Measurements from ENCODE around the gene PTPRK.

The PTPRK gene

GRCh38 chr6:128412680-128413079 lies 107.7 kb downstream of the PTPRK start:
- Histone ChIP-seq H3K27ac (no peak overlapping the region), H3K4me3 (no peak overlapping the region)

DNA sequence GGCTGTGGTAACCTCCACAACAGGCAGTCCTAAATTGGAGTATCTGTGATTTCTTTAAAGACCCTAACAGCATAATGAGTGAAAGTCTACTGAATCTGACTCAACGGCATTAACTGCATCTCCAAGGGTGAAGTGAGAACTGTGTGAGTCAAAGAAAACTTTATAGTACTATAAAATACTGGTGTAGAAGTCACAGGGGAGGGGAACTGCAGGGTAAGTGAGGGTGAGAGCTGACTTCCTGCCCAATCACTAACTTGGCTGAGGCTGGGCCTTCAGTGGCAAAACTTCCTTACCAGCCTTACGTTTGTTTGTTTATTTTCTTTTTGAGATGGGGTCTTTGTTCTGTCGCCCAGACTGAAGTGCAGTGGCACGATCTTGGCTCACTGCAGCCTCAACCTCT lies 109.8 kb downstream of the PTPRK start:
- Histone ChIP-seq H3K4me3 (no peak overlapping the region), H3K27ac (no peak overlapping the region)

DNA sequence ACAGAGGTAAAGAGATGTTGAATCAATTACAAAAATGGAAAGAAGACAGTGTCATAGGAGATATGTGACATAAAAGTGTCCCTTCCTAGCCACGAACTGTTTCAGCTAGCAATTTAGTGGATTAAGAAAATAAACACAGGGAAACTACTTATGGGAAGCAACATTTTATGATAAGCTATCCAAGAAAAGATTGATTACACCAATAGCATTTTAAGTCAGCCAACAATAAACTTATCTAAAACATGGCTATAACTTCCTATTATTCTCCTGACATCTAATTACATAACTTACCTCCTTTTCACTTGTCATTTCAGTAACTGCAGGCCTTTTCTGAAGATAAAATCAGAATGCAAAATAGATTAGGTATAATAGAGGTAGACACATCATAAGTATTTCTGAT lies 111.4 kb downstream of the PTPRK start:
- no peak overlapping the region for H3K4me3 ChIP-seq
- H3K27ac ChIP-seq, result no peak overlapping the region

GRCh38 chr6:128406453-128406852 lies 113.9 kb downstream of the PTPRK start:
- Histone ChIP-seq H3K27ac (no peak overlapping the region), H3K4me3 (no peak overlapping the region)

DNA sequence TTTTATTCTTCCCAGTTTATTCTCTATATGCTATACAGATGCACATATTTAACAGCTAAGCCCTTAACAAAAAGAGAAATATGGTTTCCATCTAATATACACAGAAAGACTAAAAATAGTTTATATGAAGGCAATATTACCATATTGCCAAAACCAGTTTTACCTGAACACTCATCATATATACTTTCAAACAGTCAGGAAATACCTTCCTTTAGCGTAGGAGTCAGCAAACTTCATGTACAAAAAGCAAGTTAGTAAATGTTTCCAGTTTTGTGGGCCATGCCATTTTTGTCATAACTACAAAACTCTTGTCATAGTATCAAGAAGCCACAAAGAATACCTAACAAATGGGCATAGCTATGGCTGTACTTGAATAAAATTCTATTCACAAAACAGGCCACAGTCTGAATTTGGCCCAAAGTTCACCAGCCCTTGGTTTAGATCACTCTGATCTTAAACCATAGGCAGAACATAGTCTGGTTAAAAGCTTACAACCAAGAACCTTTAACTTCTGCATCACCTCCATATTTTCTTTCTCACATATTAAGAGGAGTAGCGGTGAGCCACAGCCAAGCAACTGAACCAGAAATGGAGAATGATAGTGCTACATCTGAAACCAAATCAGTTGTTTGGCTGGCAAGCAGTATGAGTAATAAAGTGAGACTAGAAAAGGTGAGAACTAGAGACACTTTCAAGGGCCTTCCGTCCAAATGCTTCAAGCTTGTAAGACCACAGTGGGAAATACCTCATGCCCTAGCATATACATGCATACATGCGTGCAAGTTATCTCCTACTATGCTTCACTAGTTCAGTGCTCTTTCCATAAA lies 116.6 kb downstream of the PTPRK start:
- no peak overlapping the region for H3K27ac ChIP-seq

DNA sequence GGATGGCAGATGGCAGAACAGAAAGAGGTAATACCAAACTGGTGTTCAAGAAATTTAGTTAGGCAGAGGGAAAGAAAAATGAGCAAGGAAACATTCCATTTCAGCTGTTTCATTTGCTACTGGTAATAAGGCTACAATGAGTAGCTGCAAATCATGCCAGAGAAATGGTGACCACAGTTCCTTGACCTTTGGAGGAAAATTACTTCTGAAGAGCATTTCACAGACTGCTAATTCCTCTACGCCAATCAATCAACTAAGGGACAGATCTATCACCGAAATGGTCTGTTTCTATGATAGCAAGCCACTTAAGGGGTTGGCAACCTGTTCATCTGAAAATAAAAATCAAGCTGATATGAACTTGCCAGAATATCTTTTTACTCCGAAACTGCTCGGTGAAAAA lies 119.5 kb downstream of the PTPRK start:
- Histone ChIP-seq H3K4me3 (no peak overlapping the region), H3K27ac (no peak overlapping the region)

More for the DNA sequence above, 116.6 kb downstream of the PTPRK start:
- H3K4me3 ChIP-seq, result no peak overlapping the region

- Histone ChIP-seq H3K4me3 (no peak overlapping the region), H3K27ac (no peak overlapping the region)
Observed at GRCh38 chr6:128397996-128398395, 122.4 kb downstream of the PTPRK start.

DNA sequence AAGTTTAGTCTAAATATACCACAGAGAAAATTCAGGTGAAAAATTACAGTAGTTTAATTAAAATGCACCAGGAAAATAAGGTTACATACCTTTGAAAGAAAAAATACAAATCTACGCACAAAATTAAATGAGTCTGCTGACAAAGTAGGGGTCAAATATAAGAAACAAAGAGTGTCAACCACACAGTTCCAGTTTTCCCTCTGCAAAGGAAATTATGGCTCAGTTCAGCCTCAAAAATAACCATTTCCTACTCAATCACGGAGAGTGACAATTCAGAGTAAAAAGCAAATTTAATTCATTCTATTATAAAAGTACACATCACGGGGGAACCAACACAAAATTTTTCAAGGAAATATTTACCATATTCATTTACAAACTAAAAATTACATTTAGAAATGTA lies 124.8 kb downstream of the PTPRK start:
- Histone ChIP-seq H3K27ac (no peak overlapping the region), H3K4me3 (no peak overlapping the region)

GRCh38 chr6:128395188-128395587 lies 125.2 kb downstream of the PTPRK start:
- H3K4me3 ChIP-seq, result no peak overlapping the region
- H3K27ac ChIP-seq, result no peak overlapping the region

DNA sequence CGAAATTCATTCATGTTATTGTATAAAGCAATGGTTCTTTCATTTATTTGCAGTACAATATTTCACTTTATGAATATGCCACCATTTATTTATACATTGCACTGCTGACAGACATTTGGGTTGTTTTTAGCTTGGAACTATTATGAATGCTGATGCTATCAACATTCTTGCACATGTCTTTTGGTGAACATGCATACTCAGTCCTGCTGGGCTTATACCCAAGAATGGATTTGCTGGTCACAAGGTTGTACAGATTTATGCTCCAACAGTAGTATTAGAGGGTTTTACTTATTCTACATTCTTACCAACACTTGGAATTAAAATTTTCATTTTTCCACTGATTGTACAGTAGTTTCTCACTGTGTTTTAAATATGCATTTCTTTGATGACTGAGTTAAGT lies 126.2 kb downstream of the PTPRK start:
- Histone ChIP-seq H3K27ac (no peak overlapping the region), H3K4me3 (no peak overlapping the region)

- Histone ChIP-seq H3K27ac (no peak overlapping the region), H3K4me3 (no peak overlapping the region)
Observed at GRCh38 chr6:128389820-128390534, 130.4 kb downstream of the PTPRK start.

DNA sequence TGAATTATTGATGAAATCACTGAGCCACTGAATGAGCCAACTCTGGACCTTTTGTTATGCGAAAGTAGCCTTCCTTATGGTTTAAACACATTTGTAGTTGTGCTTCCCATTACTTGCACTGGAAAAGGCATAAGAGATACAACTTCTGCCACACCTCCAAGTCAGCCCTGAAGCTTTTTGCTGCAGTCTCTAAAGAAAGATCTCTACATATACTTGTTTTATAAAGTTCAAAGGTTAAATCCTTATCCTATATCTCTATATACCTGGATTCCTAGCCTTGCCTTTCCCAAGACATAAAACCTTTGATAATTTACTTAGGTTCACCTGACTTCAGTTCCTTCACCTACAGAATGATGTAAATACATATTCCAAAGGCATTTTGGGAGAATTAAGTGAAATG lies 132.0 kb downstream of the PTPRK start:
- H3K4me3 ChIP-seq, result no peak overlapping the region

DNA sequence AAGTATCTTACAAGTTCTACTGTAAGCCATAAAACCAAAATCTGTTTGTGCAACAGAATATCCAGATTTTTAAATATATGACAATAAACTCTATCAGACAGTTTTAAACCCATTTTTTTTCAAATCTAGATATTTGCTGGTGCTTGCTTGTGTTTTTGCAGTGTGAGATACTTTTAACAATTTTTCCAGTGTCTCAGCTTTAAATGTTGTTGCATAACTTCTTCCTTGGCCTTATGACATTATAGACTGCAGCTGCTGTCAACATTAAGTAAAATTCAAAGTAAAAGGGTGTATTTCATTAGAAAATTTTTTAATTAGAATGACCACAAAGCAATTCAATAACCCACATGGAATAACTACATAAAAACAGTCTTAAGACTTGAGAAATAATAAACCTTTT lies 139.5 kb downstream of the PTPRK start:
- Histone ChIP-seq H3K27ac (no peak overlapping the region), H3K4me3 (no peak overlapping the region)

More for the DNA sequence above, 132.0 kb downstream of the PTPRK start:
- H3K27ac ChIP-seq, result no peak overlapping the region

GRCh38 chr6:128379577-128379976 lies 140.8 kb downstream of the PTPRK start:
- Histone ChIP-seq H3K4me3 (no peak overlapping the region), H3K27ac (no peak overlapping the region)

DNA sequence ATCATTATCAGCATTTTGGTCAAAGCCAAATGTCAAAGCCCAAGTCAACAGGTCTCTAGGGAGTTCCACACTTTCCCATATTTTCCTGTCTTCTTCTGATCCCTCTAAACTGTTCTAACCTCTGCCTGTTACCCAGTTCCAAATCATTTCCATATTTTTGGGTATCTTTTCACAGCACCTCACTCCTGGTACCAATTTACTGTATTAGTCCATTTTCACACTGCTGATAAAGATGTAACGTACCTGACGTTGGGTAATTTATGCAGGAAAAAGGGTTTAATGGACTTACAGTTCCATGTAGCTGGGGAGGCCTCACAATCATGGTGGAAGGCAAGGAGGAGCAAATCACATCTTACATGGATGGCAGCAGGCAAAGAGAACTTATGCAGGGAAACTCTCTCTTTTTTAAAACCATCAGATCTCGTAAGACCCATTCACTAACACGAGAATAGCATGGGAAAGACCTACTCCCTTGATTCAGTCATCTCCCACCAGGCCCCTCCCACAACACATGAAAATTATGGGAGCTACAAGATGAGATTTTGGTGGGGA lies 143.4 kb downstream of the PTPRK start:
- H3K4me3 ChIP-seq, result no peak overlapping the region

GRCh38 chr6:128371136-128371535 lies 149.3 kb downstream of the PTPRK start:
- Histone ChIP-seq H3K4me3 (no peak overlapping the region), H3K27ac (peak overlapping the region in 2 of 21 experiments; percentile 17 to 20)

More for the DNA sequence above, 143.4 kb downstream of the PTPRK start:
- no peak overlapping the region for H3K27ac ChIP-seq

- Histone ChIP-seq H3K4me3 (no peak overlapping the region), H3K27ac (peak overlapping the region in 4 of 21 experiments; percentile 4 to 44 (median 24))
Observed at GRCh38 chr6:128370072-128370471, 150.3 kb downstream of the PTPRK start.

- no peak overlapping the region for H3K27ac ChIP-seq
- no peak overlapping the region for H3K4me3 ChIP-seq
Observed at GRCh38 chr6:128368213-128368944, 152.0 kb downstream of the PTPRK start.

GRCh38 chr6:128367437-128367836 lies 153.0 kb downstream of the PTPRK start:
- Histone ChIP-seq H3K27ac (no peak overlapping the region), H3K4me3 (no peak overlapping the region)

DNA sequence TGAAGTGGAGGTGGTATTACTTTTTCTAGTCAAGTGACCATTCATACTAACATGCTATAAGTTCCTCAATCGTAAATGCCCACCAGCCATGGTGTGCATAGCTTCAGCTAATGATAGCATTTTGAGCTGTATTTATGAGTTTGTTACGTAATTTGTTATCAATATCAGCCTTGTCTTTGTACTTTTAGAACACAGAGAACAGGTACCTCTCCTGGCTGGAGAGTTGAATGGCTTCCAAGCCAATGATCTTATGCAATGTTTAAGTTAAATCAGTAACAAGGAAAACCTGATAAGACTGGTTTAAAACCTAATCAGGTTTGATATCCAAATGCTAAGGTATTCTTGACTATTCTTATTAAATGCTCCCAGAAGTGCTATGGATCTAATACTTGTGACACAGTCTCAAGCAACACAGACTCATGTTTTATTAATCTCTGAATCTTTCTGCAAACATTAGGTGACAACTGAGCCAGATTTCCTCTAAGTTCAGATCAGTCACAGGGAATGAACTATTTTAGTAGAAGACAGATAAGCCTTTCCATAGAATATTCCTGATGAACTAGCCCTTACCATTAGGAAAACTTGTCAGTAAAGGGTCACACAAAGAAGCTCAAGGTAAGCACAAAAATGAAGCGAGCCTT lies 154.8 kb downstream of the PTPRK start:
- H3K4me3 ChIP-seq, result no peak overlapping the region
- no peak overlapping the region for H3K27ac ChIP-seq

Data from skin epidermis (tissue), 12 donors.